AG09309 (cell line): ENCODE data around the gene OBP2A.

Experiments used
- DNase-seq: peaks from one replicate; pipeline ENCODE4 v3.0.0-alpha.2; 2010; ENCODE audit warnings: low read depth
- H3K4me3 ChIP-seq: 2 replicates; pipeline ENCODE4 v1.5.1; 2011; ENCODE audit warnings: mild to moderate bottlenecking, low read depth, low read length, moderate library complexity; ENCODE audit not compliant: control insufficient read depth
- TF ChIP-seq, protein P1 (sequence below): IDR thresholded peaks from 2 replicates; pipeline ENCODE4 v1.5.1; 2011; ENCODE audit warnings: mild to moderate bottlenecking, low read depth, low read length, inconsistent platforms; ENCODE audit not compliant: insufficient read depth, control insufficient read depth; ENCODE audit errors: missing control alignments

OBP2A gene

GRCh38 chr9:135563039-135563476 is 17.1 kb downstream of the OBP2A start:
- DNase-seq = no peak
- TF ChIP-seq, protein P1, sequence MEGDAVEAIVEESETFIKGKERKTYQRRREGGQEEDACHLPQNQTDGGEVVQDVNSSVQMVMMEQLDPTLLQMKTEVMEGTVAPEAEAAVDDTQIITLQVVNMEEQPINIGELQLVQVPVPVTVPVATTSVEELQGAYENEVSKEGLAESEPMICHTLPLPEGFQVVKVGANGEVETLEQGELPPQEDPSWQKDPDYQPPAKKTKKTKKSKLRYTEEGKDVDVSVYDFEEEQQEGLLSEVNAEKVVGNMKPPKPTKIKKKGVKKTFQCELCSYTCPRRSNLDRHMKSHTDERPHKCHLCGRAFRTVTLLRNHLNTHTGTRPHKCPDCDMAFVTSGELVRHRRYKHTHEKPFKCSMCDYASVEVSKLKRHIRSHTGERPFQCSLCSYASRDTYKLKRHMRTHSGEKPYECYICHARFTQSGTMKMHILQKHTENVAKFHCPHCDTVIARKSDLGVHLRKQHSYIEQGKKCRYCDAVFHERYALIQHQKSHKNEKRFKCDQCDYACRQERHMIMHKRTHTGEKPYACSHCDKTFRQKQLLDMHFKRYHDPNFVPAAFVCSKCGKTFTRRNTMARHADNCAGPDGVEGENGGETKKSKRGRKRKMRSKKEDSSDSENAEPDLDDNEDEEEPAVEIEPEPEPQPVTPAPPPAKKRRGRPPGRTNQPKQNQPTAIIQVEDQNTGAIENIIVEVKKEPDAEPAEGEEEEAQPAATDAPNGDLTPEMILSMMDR = no peak
- no peak overlapping the region for H3K4me3 ChIP-seq

DNA sequence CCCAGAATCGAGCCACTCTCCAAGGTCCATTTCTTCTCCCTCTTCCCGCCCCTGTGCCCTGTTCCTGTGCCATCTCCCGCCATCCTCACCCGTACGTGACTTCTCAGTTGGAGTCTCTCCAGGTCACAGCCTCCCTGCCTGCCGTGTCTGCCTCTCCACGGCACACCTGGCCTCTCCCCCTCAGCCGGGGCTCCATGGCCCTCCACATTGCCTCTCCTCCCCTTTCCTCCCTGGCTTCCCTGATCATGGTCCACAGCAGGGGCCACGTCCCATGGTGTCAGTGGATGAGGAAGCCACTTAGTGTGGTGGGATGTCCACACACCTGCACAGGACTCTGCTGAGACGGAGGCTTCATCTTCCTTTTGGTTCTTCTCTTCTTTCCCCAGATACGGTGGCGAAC is 17.9 kb downstream of the OBP2A start:
- no peak for DNase-seq
- TF ChIP-seq, protein P1 = no peak
- H3K4me3 ChIP-seq = no peak overlapping the region

GRCh38 chr9:135565141-135565628 is 19.3 kb downstream of the OBP2A start:
- no peak for DNase-seq
- no peak overlapping the region for H3K4me3 ChIP-seq
- TF ChIP-seq, protein P1 = no peak

GRCh38 chr9:135565636-135566035 is 19.7 kb downstream of the OBP2A start:
- DNase-seq = no peak
- TF ChIP-seq, protein P1 = no peak
- no peak overlapping the region for H3K4me3 ChIP-seq

GRCh38 chr9:135566552-135566951 is 20.6 kb downstream of the OBP2A start:
- H3K4me3 ChIP-seq = no peak overlapping the region
- TF ChIP-seq, protein P1 = no peak
- DNase-seq = no peak

GRCh38 chr9:135567311-135567710 is 21.4 kb downstream of the OBP2A start:
- TF ChIP-seq, protein P1 = no peak
- no peak for DNase-seq
- H3K4me3 ChIP-seq = no peak overlapping the region

- DNase-seq = no peak
- no peak overlapping the region for H3K4me3 ChIP-seq
- TF ChIP-seq, protein P1 = no peak
Observed at GRCh38 chr9:135568026-135568425, 22.1 kb downstream of the OBP2A start.
